ENCODE data around the gene RBFOX2. TPM values are rescaled to one million over a fixed set of nuclear protein-coding genes. Genes with fewer than 3 reads are reported as not detected.

The RBFOX2 gene
- total RNA-seq, 1 donor from 2014 or later, result 164 TPM

DNA sequence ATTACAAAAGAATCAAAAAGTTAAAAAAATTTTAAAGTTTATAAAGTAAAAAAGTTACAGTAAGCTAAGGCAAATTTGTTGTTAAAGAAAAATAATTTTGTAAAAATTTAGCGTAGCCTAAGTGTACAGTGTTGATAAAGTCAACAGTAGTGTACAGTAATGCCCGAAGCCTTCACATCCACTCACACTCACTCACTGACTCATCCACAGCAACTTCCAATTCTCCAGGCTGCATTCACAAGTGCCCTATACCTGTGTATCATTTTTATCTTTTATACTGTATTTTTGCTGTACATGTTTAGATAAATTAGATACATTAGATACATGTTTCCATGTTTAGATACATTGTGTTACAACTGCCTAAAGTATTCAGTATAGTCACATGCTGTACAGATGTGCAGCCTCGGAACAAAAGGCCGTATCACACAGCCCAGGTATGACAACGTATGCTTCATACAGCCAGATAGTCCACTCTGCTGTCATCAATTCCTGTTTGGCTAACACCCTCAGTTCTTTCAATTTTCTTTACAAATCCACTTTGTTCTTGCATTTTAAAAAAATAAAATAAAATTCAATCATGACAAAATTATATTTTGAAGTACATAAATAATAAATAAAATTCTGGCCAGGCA, 80.7 kb downstream of the RBFOX2 start:
- H3K4me1 Mint-ChIP-seq (ENCODE audit: unreplicated experiment), result peaks cover 17% of the 10 kb centered on the region
- no peak overlapping the region for H3K27ac Mint-ChIP-seq
- peaks cover 12% of the 10 kb centered on the region for H3K36me3 Mint-ChIP-seq
- DNase-seq (ENCODE audit: extremely low spot score, unreplicated experiment), result no peak
- H3K27me3 Mint-ChIP-seq, result no peaks in the 10 kb centered on the region
- H3K4me3 Mint-ChIP-seq, result no peak overlapping the region
- TF ChIP-seq, protein P1, sequence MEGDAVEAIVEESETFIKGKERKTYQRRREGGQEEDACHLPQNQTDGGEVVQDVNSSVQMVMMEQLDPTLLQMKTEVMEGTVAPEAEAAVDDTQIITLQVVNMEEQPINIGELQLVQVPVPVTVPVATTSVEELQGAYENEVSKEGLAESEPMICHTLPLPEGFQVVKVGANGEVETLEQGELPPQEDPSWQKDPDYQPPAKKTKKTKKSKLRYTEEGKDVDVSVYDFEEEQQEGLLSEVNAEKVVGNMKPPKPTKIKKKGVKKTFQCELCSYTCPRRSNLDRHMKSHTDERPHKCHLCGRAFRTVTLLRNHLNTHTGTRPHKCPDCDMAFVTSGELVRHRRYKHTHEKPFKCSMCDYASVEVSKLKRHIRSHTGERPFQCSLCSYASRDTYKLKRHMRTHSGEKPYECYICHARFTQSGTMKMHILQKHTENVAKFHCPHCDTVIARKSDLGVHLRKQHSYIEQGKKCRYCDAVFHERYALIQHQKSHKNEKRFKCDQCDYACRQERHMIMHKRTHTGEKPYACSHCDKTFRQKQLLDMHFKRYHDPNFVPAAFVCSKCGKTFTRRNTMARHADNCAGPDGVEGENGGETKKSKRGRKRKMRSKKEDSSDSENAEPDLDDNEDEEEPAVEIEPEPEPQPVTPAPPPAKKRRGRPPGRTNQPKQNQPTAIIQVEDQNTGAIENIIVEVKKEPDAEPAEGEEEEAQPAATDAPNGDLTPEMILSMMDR (conservative IDR thresholded peaks at IDR 0.05), result no peak
- no peaks in the 10 kb centered on the region for H3K9me3 Mint-ChIP-seq

DNA sequence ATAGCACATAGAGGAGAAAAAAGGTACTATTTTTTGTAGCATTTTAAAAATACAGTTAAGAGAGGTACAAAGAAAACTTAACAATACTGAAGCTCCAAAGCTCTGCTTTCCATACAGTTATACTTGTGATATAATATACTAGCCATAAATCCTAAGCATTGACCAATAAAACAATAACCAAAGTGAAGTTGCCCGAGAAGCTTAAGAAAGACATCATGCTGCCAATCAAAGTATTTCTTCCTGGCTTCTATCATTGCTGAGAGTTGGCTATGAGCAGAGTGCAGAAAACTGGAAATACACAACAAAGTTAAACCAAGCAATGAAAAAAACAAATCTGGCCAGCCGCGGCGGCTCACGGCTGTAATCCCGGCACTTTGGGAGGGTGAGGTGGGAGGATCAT, 84.2 kb downstream of the RBFOX2 start:
- peaks cover 10% of the 10 kb centered on the region for H3K36me3 Mint-ChIP-seq
- TF ChIP-seq, protein P1 (conservative IDR thresholded peaks at IDR 0.05), result no peak
- H3K4me1 Mint-ChIP-seq (ENCODE audit: unreplicated experiment), result peaks cover 17% of the 10 kb centered on the region
- H3K27me3 Mint-ChIP-seq, result no peaks in the 10 kb centered on the region
- no peak overlapping the region for H3K27ac Mint-ChIP-seq
- DNase-seq (ENCODE audit: extremely low spot score, unreplicated experiment), result no peak
- no peaks in the 10 kb centered on the region for H3K9me3 Mint-ChIP-seq
- H3K4me3 Mint-ChIP-seq, result no peak overlapping the region

DNA sequence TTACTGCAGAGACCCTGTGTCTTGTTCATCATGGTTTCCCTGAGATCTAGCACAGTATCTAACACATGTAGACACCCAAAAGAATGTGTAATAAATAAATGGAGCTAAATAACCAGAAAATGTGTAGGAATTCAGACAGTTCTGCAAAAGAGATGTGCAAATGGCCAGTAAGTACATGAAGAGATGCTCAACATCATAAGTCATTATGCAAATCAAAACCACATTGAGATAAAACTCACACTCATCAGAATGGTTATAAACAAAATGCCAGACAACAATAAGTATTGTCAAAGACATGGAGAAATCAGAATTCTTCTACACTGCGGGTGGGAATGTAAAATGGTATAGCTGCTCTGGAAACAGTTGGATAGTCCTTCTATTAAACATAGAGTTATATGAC, 88.5 kb downstream of the RBFOX2 start:
- no peak for DNase-seq (ENCODE audit: extremely low spot score, unreplicated experiment)
- H3K4me1 Mint-ChIP-seq (ENCODE audit: unreplicated experiment), result peaks cover 45% of the 10 kb centered on the region
- H3K27me3 Mint-ChIP-seq, result no peaks in the 10 kb centered on the region
- H3K27ac Mint-ChIP-seq, result no peak overlapping the region
- no peaks in the 10 kb centered on the region for H3K9me3 Mint-ChIP-seq
- TF ChIP-seq, protein P1 (conservative IDR thresholded peaks at IDR 0.05), result no peak
- no peak overlapping the region for H3K4me3 Mint-ChIP-seq
- H3K36me3 Mint-ChIP-seq, result peaks cover 12% of the 10 kb centered on the region

DNA sequence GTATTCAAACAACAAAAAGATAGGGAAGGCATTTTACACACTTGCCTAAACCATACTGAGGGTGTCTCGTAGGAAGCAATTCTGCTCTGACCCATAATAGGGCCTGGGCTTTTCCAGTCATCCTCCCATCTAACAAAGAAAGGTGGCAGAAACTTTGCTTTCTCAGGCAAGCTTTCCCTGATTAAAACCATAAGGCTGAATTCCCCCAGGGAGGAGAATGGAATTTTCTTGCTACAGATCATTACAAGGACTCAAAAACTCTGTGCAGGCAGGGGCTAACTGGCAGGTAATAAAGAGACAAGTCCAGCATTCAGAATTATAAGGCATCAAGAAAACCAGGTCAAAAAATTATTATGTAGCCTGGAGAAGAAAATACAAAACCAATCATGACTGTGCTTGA, 90.4 kb downstream of the RBFOX2 start:
- no peak for DNase-seq (ENCODE audit: extremely low spot score, unreplicated experiment)
- H3K27ac Mint-ChIP-seq, result peak overlapping the region; percentile 62
- TF ChIP-seq, protein P1 (conservative IDR thresholded peaks at IDR 0.05), result no peak
- peak overlapping the region; percentile 34 for H3K4me3 Mint-ChIP-seq
- peaks cover 12% of the 10 kb centered on the region for H3K36me3 Mint-ChIP-seq
- no peaks in the 10 kb centered on the region for H3K27me3 Mint-ChIP-seq
- H3K9me3 Mint-ChIP-seq, result no peaks in the 10 kb centered on the region
- peaks cover 50% of the 10 kb centered on the region for H3K4me1 Mint-ChIP-seq (ENCODE audit: unreplicated experiment)

DNA sequence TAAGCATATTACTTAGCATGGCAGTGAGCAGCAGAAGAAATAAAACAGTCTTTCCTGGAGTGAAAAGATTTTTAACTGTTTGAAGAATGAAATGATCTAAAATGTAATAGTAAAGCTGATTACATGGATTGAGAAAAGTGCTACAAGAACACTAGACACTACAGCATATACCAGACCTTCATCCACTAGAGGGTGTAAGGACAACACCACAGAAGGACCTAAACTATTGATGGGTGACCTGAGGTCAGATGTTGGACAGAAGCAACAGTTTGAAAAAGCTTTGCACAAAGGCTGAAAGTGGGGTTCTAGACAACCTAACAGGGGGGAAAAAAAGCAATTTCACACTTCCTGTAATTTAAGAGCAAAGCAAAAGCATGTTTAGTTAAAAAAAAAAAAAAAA, 97.7 kb downstream of the RBFOX2 start:
- TF ChIP-seq, protein P1 (conservative IDR thresholded peaks at IDR 0.05), result peak; percentile 76
- Mint-ChIP-seq H3K4me3 (no peak overlapping the region), H3K27ac (no peak overlapping the region), H3K36me3 (peaks cover 4% of the 10 kb centered on the region), H3K27me3 (no peaks in the 10 kb centered on the region), H3K4me1 (ENCODE audit: unreplicated experiment) (peaks cover 32% of the 10 kb centered on the region), H3K9me3 (no peaks in the 10 kb centered on the region)
- no peak for DNase-seq (ENCODE audit: extremely low spot score, unreplicated experiment)
